RCC 7860 (cell line): ENCODE results near the gene ILRUN.
"Not testable (repeated sequence)": the region's sequence is repeated elsewhere in the genome, so short reads cannot be mapped to it uniquely, and the experiment has no call there.

Experiments used
- DNase-seq: peaks from one replicate; pipeline ENCODE4 v3.0.0-alpha.2; 2015; ENCODE audit warnings: low spot score
- FAIRE-seq: peaks from 2 replicates; lab custom pipeline; 2012; peaks lifted over from hg19 to GRCh38; lab: Jason Lieb, UNC

ILRUN gene

GRCh38 chr6:34697904-34698559 is 1.5 kb upstream of the ILRUN start:
- FAIRE-seq: no peak
- DNase-seq: no peak

- DNase-seq (no peak), FAIRE-seq (no peak)
These were observed 923 bp upstream of the ILRUN start for GRCh38 chr6:34697544-34697836.

GRCh38 chr6:34696189-34696738 is 303 bp downstream of the ILRUN start:
- FAIRE-seq (no peak), DNase-seq (no peak)

- no peak for DNase-seq
- FAIRE-seq: no peak
These were observed 808 bp downstream of the ILRUN start for GRCh38 chr6:34695729-34696188.

GRCh38 chr6:34692280-34692679 is 4.3 kb downstream of the ILRUN start:
- FAIRE-seq: no peak

GRCh38 chr6:34689742-34690141 is 6.8 kb downstream of the ILRUN start:
- FAIRE-seq (no peak), DNase-seq (no peak)

More at GRCh38 chr6:34692280-34692679, 4.3 kb downstream of the ILRUN start:
- no peak for DNase-seq

- FAIRE-seq: no peak
These were observed 7.6 kb downstream of the ILRUN start for GRCh38 chr6:34688956-34689355.

GRCh38 chr6:34684919-34685318 is 11.6 kb downstream of the ILRUN start:
- no peak for FAIRE-seq

More at GRCh38 chr6:34688956-34689355, 7.6 kb downstream of the ILRUN start:
- no peak for DNase-seq

GRCh38 chr6:34684364-34684763 is 12.2 kb downstream of the ILRUN start:
- DNase-seq (no peak), FAIRE-seq (no peak)

More at GRCh38 chr6:34684919-34685318, 11.6 kb downstream of the ILRUN start:
- DNase-seq: no peak

GRCh38 chr6:34680802-34681515 is 15.6 kb downstream of the ILRUN start:
- FAIRE-seq: peak; percentile 94
- DNase-seq: peak; percentile 63

GRCh38 chr6:34680313-34680712 is 16.3 kb downstream of the ILRUN start:
- not testable (repeated sequence) for FAIRE-seq, DNase-seq

GRCh38 chr6:34679552-34680253 is 16.9 kb downstream of the ILRUN start:
- FAIRE-seq (no peak), DNase-seq (no peak)

- FAIRE-seq (no peak), DNase-seq (no peak)
These were observed 20.4 kb downstream of the ILRUN start for GRCh38 chr6:34676140-34676539.

GRCh38 chr6:34674930-34675329 is 21.6 kb downstream of the ILRUN start:
- DNase-seq, FAIRE-seq: not testable (repeated sequence)

GRCh38 chr6:34674268-34674639 is 22.3 kb downstream of the ILRUN start:
- FAIRE-seq (no peak), DNase-seq (no peak)

- FAIRE-seq (no peak), DNase-seq (no peak)
These were observed 23.5 kb downstream of the ILRUN start for GRCh38 chr6:34673064-34673463.

GRCh38 chr6:34672657-34673043 is 23.9 kb downstream of the ILRUN start:
- no peak for DNase-seq
- FAIRE-seq: no peak

GRCh38 chr6:34671801-34672656 is 24.5 kb downstream of the ILRUN start:
- FAIRE-seq: no peak
- DNase-seq: no peak

- no peak for DNase-seq
- no peak for FAIRE-seq
These were observed 25.2 kb downstream of the ILRUN start for GRCh38 chr6:34671367-34671766.

- FAIRE-seq, DNase-seq: not testable (repeated sequence)
These were observed 27.8 kb downstream of the ILRUN start for GRCh38 chr6:34668799-34669198.
